ENCODE data around the gene TIGIT. TPM values are rescaled to one million over a fixed set of nuclear protein-coding genes. Genes with fewer than 3 reads are reported as not detected.

Gene TIGIT
- total RNA-seq, 1 experiment from 2014 or later = not detected

DNA sequence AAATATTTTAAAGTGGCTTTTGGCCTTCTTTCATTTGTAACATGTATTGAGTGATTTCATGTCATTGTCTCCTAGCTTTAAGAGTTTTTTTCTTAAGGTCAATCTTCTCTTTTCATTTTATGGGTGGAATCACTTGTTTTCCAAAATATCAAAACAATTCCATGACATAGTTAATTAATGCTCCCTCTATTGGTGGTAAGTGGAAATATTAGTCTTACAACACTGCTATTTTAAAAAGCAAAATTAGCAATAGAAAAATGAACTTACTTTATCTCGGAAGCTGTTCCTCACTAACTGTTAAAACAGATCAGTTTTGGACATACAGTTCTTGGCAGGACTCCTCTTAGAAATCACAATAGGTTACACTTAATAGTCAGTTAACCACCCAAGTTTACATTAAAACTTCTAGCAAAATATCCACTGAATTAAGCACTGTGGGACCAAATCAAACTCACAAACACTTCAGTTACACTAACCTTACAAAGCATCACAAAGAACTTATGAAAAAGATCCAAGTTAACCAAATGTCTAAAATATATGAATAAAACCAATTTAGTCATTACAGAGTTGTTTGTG lies 42.4 kb downstream of the TIGIT start:
- H3K4ac ChIP-seq (ENCODE audit: low read depth, low read length) = no peak overlapping the region
- WGBS (ENCODE audit: extremely low coverage, insufficient read length, low lambda C conversion rate) = no CpG with 5 or more reads among the region's 1 CpG
- no peaks in the 10 kb centered on the region for H3K27me3 Mint-ChIP-seq (ENCODE audit: low read depth)
- no peak overlapping the region for H4K91ac ChIP-seq (ENCODE audit: insufficient read length, low read depth, low read length)
- no peak overlapping the region for H4K5ac ChIP-seq (ENCODE audit: insufficient read length, low read depth, low read length)
- H2BK15ac ChIP-seq (ENCODE audit: low read depth, low read length) = no peak overlapping the region
- H3K27ac Mint-ChIP-seq = peak overlapping the region in 1 of 3 experiments; percentile 81; a peak in 1 of 7 replicates
- no peak overlapping the region for H4K8ac ChIP-seq (replicated peaks; ENCODE audit: insufficient read length, low read depth, low read length)
- H3K36me3 Mint-ChIP-seq (ENCODE audit: insufficient read depth in 1 of 3, low read depth in 3 of 3) = peaks cover 0 to 8% (median 2%) of the 10 kb centered on the region in 3 experiments; a peak in 2 of 7 replicates
- H2AK5ac ChIP-seq (ENCODE audit: insufficient read length, low read length) = no peak overlapping the region
- H3K27me3 ChIP-seq (ENCODE audit: insufficient read depth, low read length) = no peaks in the 10 kb centered on the region
- H3K9ac ChIP-seq (ENCODE audit: extremely low read depth, insufficient read length, low read length) = no peak overlapping the region
- no peaks in the 10 kb centered on the region for H4K20me1 ChIP-seq (ENCODE audit: control insufficient read depth, insufficient read depth, insufficient read length)
- H3K4me1 Mint-ChIP-seq = peaks cover 46 to 54% of the 10 kb centered on the region in 2 experiments
- no peak overlapping the region for H2BK20ac ChIP-seq (ENCODE audit: low read depth, low read length, poor library complexity, severe bottlenecking)
- peaks cover 2% of the 10 kb centered on the region for H3K23me2 ChIP-seq (ENCODE audit: insufficient read length, low read depth, low read length, poor library complexity, severe bottlenecking)
- no peak overlapping the region for H2BK5ac ChIP-seq (ENCODE audit: insufficient read length, low read length)
- no peaks in the 10 kb centered on the region for H3K9me3 ChIP-seq (ENCODE audit: control insufficient read depth, low read depth, low read length)
- H3K27ac ChIP-seq (ENCODE audit: insufficient read length, low read depth, low read length) = no peak overlapping the region
- no peak overlapping the region for H3K23ac ChIP-seq (ENCODE audit: insufficient read length, low read depth, low read length)
- no peak overlapping the region for H3K4me3 Mint-ChIP-seq
- no peak overlapping the region for H3K4me2 ChIP-seq (ENCODE audit: insufficient read depth, insufficient read length, low read length)
- H2AFZ ChIP-seq (ENCODE audit: low read length) = no peak overlapping the region
- H2BK12ac ChIP-seq (ENCODE audit: insufficient read length, low read depth, low read length) = no peak overlapping the region
- no peak for DNase-seq
- TF ChIP-seq, protein P1, sequence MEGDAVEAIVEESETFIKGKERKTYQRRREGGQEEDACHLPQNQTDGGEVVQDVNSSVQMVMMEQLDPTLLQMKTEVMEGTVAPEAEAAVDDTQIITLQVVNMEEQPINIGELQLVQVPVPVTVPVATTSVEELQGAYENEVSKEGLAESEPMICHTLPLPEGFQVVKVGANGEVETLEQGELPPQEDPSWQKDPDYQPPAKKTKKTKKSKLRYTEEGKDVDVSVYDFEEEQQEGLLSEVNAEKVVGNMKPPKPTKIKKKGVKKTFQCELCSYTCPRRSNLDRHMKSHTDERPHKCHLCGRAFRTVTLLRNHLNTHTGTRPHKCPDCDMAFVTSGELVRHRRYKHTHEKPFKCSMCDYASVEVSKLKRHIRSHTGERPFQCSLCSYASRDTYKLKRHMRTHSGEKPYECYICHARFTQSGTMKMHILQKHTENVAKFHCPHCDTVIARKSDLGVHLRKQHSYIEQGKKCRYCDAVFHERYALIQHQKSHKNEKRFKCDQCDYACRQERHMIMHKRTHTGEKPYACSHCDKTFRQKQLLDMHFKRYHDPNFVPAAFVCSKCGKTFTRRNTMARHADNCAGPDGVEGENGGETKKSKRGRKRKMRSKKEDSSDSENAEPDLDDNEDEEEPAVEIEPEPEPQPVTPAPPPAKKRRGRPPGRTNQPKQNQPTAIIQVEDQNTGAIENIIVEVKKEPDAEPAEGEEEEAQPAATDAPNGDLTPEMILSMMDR (conservative IDR thresholded peaks at IDR 0.05) = peak; percentile 68
- H3K79me1 ChIP-seq (ENCODE audit: insufficient read depth, low read depth, low read length, poor library complexity, severe bottlenecking) = no peaks in the 10 kb centered on the region
- no peak overlapping the region for H3K14ac ChIP-seq (ENCODE audit: insufficient read depth, low read length)
- no peak overlapping the region for H3K18ac ChIP-seq (ENCODE audit: insufficient read length, low read depth, low read length)
- H3T11ph ChIP-seq (ENCODE audit: low read length) = no peak overlapping the region
- peaks cover 0 to 4% of the 10 kb centered on the region in 2 experiments; a peak in 1 of 5 replicates for H3K9me3 Mint-ChIP-seq
- H3K79me2 ChIP-seq (ENCODE audit: insufficient read depth, low read length) = no peaks in the 10 kb centered on the region
- H3K56ac ChIP-seq (ENCODE audit: insufficient read length, low read depth, low read length) = no peak overlapping the region
- no peak overlapping the region for H2BK120ac ChIP-seq (ENCODE audit: low read depth, low read length, poor library complexity, severe bottlenecking)
- no peaks in the 10 kb centered on the region; the same call in 1 of the 2 replicates for H3K4me1 ChIP-seq (ENCODE audit: insufficient read depth, low read length)
